Gastroesophageal sphincter (tissue), 4 donors: ENCODE data around the gene GPBAR1. TPM values are rescaled to one million over a fixed set of nuclear protein-coding genes. Genes with fewer than 3 reads are reported as not detected.

Experiments used
- ATAC-seq: fragments of 150-250 bp; one replicate; pipeline ENCODE4 v1.9.1; 2016; ENCODE audit warnings: mild to moderate bottlenecking, moderate library complexity
- H3K27ac ChIP-seq, 4 donors: fragments of 200-600 bp; sonication (generic) in 3 of 4; 1 replicate in 3 of 4; 2 replicates in 1 of 4; pipeline ENCODE4 v1.5.1; 2016 to 2019
- H3K27me3 ChIP-seq: fragments of 200-600 bp; sonication (generic); one replicate; pipeline ENCODE4 v1.5.1; 2019
- H3K36me3 ChIP-seq, 2 donors: fragments of 200-600 bp; sonication (generic); one replicate each; pipeline ENCODE4 v1.5.1; 2019; ENCODE audit warnings: control low read depth in 1 of 2
- H3K4me1 ChIP-seq, 3 donors: fragments of 200-600 bp; sonication (generic); 1 replicate in 2 of 3; 2 replicates in 1 of 3; pipeline ENCODE4 v1.5.1; 2016 to 2019; ENCODE audit warnings: control low read depth in 2 of 3
- H3K4me3 ChIP-seq, 2 donors: fragments of 200-600 bp; sonication (generic); one replicate each; pipeline ENCODE4 v1.5.1; 2019; ENCODE audit warnings: mild to moderate bottlenecking in 1 of 2, moderate library complexity in 1 of 2
- H3K9me3 ChIP-seq, 3 donors: fragments of 200-600 bp; sonication (generic); one replicate each; pipeline ENCODE4 v1.5.1; 2017 to 2019; ENCODE audit warnings: control low read depth in 2 of 3
- EP300 ChIP-seq: sonication (generic); formaldehyde crosslinking; IDR thresholded peaks from one replicate; pipeline ENCODE4 v1.6.1; 2017; ENCODE audit warnings: antibody characterized with exemption, mild to moderate bottlenecking
- POLR2A ChIP-seq, 2 donors: fragments of 450-650 bp; IDR thresholded peaks; one replicate each; pipeline ENCODE4 v1.6.1; 2017; ENCODE audit warnings: antibody characterized with exemption in 2 of 2, mild to moderate bottlenecking in 2 of 2, moderate library complexity in 1 of 2
- POLR2AphosphoS5 ChIP-seq: sonication (generic); formaldehyde crosslinking; IDR thresholded peaks from one replicate; pipeline ENCODE4 v1.6.1; 2017; ENCODE audit warnings: antibody characterized with exemption
- WGBS, 2 donors: methylation state at CpG; one replicate each; pipeline ENCODE4 v1.1.5; 2018; ENCODE audit warnings: low coverage in 1 of 2; 5-methylcytosine and 5-hydroxymethylcytosine counted together
- total RNA-seq, 4 donors: library from RNA; depleted of rRNA; stranded (reverse); fragments of >200 nt; gene quantifications; one replicate each; pipeline ENCODE4 v1.1.0, GENCODE V29; 2016
- TF ChIP-seq, protein P1 (sequence below), 4 experiments: fragments of 200-600 bp in 2 of 4; fragments of 450-650 bp in 2 of 4; sonication (generic) in 1 of 4; IDR thresholded peaks; one replicate each; pipeline ENCODE4 v1.5.1; 2017 to 2019; ENCODE audit warnings: antibody characterized with exemption in 4 of 4, mild to moderate bottlenecking in 2 of 4, moderate library complexity in 2 of 4

The GPBAR1 gene
- total RNA-seq, 4 donors from 2014 or later = 0.31 to 4.0 (median 1.4) TPM

DNA sequence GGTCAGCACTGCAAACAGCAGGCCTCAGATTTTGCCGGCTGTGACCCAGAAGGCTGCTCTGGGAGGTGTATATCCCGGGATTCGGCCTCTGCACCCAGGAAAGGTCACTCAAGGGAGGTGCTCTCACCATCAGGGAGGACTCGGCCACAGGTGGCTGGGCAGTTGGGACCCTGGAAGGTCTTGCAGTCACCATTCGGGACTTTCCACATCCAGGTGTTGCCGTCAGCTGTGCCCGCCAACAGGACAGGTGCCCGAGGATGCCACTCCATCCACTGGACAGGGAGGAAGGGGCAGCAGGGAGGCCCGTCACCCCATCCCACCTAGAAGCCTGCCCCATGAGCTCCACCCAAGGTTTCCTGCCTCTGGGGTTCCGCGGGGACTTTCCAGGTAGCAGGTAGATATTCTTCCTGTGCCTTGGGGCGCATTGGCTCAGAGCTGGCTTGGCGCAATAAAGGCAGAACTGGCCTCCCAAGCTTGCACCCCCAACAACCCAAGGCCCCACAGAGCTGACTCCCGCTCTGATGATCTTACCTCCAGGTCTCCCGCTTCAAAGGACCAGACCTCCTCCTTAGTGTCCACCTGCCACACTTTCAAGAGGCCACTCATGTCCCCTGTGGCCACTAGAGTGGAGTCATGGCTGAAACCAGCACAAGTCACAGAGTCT is 5.6 kb downstream of the GPBAR1 start:
- Histone ChIP-seq H3K9me3 (no peaks in the 10 kb centered on the region), H3K27me3 (no peaks in the 10 kb centered on the region), H3K27ac (no peak overlapping the region), H3K36me3 (peaks cover 0 to 54% of the 10 kb centered on the region in 2 donors), H3K4me1 (peaks cover 0 to 66% (median 26%) of the 10 kb centered on the region in 3 donors), H3K4me3 (no peak overlapping the region)
- no peak for ATAC-seq
- TF ChIP-seq POLR2A (IDR thresholded peaks at IDR 0.05) (no peak), POLR2AphosphoS5 (no peak), EP300 (no peak)
- TF ChIP-seq, protein P1, sequence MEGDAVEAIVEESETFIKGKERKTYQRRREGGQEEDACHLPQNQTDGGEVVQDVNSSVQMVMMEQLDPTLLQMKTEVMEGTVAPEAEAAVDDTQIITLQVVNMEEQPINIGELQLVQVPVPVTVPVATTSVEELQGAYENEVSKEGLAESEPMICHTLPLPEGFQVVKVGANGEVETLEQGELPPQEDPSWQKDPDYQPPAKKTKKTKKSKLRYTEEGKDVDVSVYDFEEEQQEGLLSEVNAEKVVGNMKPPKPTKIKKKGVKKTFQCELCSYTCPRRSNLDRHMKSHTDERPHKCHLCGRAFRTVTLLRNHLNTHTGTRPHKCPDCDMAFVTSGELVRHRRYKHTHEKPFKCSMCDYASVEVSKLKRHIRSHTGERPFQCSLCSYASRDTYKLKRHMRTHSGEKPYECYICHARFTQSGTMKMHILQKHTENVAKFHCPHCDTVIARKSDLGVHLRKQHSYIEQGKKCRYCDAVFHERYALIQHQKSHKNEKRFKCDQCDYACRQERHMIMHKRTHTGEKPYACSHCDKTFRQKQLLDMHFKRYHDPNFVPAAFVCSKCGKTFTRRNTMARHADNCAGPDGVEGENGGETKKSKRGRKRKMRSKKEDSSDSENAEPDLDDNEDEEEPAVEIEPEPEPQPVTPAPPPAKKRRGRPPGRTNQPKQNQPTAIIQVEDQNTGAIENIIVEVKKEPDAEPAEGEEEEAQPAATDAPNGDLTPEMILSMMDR (IDR thresholded peaks at IDR 0.05) = no peak
- 90% methylated on average over 5 of the region's 15 CpGs; no CpG with 5 or more reads in 1 of the 2 donors for WGBS, 2 donors

DNA sequence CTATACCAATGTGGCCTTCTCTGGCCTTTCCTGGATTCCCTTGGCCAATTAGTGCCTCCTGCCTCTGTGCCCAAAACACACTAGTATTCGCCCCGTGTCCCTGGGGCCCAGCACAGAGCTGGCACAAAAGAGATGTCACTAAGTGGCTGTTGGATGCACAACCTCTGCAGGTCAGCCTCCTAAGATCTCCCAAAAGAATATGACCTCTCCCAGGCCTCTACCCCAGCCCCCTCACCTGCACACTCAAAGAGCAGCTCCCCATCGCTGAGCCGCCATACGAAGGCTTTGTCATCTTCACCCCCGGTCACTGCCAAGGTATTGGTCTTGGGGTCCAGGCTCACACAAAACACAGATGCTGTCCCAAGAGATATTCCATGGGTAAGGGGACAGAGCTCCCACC is 6.4 kb downstream of the GPBAR1 start:
- peaks cover 0 to 54% of the 10 kb centered on the region in 2 donors for H3K36me3 ChIP-seq
- ATAC-seq = no peak
- H3K4me3 ChIP-seq = no peak overlapping the region
- H3K27ac ChIP-seq = no peak overlapping the region
- peaks cover 3 to 66% (median 26%) of the 10 kb centered on the region in 3 donors for H3K4me1 ChIP-seq
- no peak for TF ChIP-seq POLR2AphosphoS5
- no peak for TF ChIP-seq POLR2A (IDR thresholded peaks at IDR 0.05)
- TF ChIP-seq EP300 = no peak
- TF ChIP-seq, protein P1 (IDR thresholded peaks at IDR 0.05) = no peak
- 100% methylated on average over 1 to 4 of the region's 6 CpGs for WGBS, 2 donors
- H3K27me3 ChIP-seq = no peaks in the 10 kb centered on the region
- no peaks in the 10 kb centered on the region for H3K9me3 ChIP-seq

DNA sequence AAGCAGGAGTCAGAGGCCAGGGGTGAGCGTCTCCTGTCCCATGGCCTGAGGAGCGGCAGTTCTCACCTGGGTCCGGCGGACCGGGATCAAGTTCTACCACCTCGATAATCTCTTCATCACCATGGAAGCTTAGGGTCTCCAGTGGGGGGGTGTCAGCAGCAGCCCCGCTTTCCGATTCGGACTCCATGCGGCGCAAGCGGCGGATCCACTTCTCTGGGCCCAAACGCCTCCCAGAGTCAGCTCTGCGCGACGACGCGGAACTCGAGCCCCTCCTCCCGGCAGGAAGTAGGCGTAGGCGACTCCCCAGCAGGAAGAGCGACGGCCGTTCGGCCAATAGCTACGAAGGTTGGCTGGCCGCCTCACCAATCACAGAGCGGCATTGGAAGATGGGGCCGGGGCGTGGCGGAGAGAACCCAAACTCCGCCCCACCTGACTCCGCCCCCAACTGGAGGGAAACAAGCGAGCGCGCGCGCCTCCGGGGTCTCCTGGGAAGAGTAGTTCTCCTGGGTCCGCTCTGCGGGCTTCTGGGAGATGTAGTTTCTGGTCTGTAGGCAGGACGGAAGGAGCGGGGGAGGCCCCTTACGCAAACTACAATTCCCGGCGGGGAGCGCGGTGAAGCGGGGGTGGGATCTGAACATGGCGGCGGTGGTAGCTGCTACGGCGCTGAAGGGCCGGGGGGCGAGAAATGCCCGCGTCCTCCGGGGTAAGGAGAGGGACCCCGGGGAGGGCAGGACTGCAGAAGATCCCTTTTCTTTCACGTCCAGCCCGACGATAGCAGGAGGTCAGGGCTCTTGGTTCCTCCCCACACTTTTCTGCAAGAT is 9.3 kb downstream of the GPBAR1 start, which contains the start of the genes AAMP and PNKD:
TSS of gene AAMP (minus strand) at position 238 of the 821 bp plus-strand sequence. CDS start at position 187, 51 bp downstream.
TSS of gene PNKD (plus strand) at position 620 of the 821 bp plus-strand sequence. CDS start at position 637, 17 bp downstream.
- no peaks in the 10 kb centered on the region for H3K9me3 ChIP-seq
- WGBS, 2 donors = 0% methylated on average over 1 to 3 of the region's 64 CpGs
- H3K27me3 ChIP-seq = no peaks in the 10 kb centered on the region
- peaks cover 0 to 45% of the 10 kb centered on the region in 2 donors for H3K36me3 ChIP-seq
- peaks cover 3 to 68% (median 25%) of the 10 kb centered on the region in 3 donors for H3K4me1 ChIP-seq
- TF ChIP-seq POLR2AphosphoS5 (peak; percentile 68), POLR2A (IDR thresholded peaks at IDR 0.05) (peak; percentile 57 to 65), EP300 (no peak)
- TF ChIP-seq, protein P1 (IDR thresholded peaks at IDR 0.05) = peak in 3 of 4 experiments; percentile 14 to 45 (median 26)
- peak; percentile 93 for ATAC-seq
- peak within 1 kb of the TSS; percentile 13 to 87 (median 83) for H3K27ac ChIP-seq
- peak within 1 kb of the TSS; percentile 77 to 81 for H3K4me3 ChIP-seq

DNA sequence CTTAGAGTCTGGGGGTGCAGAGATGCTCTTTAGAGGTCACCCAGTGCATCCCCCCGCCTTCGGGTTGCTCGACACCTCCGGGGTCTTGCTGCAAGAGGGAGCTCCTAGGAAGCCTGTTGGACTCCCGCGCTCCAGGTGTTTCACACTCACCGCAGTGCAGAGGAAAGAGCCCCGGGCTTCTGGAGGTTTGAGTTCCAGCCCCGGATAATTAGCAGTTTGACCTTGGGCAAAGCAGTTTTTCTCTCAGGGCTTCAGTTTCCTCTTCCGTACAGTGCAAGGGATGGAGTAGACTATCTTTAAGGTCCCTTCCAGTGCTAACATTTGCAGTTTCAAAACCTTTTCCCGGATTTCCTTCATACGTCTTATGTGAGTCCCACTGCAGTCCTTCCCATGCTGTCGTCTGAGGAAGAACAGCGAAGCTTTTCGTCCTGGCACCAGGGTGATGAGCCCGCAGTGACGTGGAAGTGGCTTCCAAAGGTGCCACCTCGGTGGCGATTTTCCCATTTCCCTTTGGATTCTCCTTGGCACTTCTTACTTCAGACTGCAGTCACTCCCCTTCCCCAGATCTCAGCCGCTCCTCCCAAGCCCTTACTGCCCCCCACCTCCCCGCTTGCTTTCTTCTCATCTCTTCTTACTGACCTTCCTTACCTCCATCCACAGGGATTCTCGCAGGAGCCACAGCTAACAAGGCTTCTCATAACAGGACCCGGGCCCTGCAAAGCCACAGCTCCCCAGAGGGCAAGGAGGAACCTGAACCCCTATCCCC is 10.1 kb downstream of the GPBAR1 start:
- peak overlapping the region; percentile 63 to 77 for H3K4me3 ChIP-seq
- no peaks in the 10 kb centered on the region for H3K27me3 ChIP-seq
- peaks cover 0 to 45% of the 10 kb centered on the region in 2 donors for H3K36me3 ChIP-seq
- H3K4me1 ChIP-seq = peaks cover 3 to 75% (median 25%) of the 10 kb centered on the region in 3 donors
- 0 to 7% methylated on average over 6 to 9 of the region's 23 CpGs for WGBS, 2 donors
- TF ChIP-seq EP300 = no peak
- peak; percentile 4 for TF ChIP-seq POLR2AphosphoS5
- TF ChIP-seq, protein P1 (IDR thresholded peaks at IDR 0.05) = no peak
- no peak for TF ChIP-seq POLR2A (IDR thresholded peaks at IDR 0.05)
- H3K27ac ChIP-seq = peak overlapping the region; percentile 11 to 80 (median 80)
- no peaks in the 10 kb centered on the region for H3K9me3 ChIP-seq
- no peak for ATAC-seq
